ENCODE measurements around the gene TIGD6.

- no peak for TF ChIP-seq CTCF (IDR thresholded peaks at IDR 0.05; ENCODE audit: low read depth, low read length, missing input control)
- TF ChIP-seq RAD21 (IDR thresholded peaks at IDR 0.05): no peak
Measured at GRCh38 chr5:150006318-150006717, 5.9 kb upstream of the TIGD6 start.
